Germinal center (tissue), 1 donor: Measurements from ENCODE around the gene FETUB.
"Not testable (repeated sequence)": the region's sequence is repeated elsewhere in the genome, so short reads cannot be mapped to it uniquely, and the experiment has no call there.

ENCODE experiments used
- DNase-seq: peaks from one replicate; pipeline ENCODE4 v3.0.0; 2012; ENCODE audit warnings: mixed read lengths, low spot score

The FETUB gene

GRCh38 chr3:186679151-186679550, 39.0 kb downstream of the FETUB start:
- no peak for DNase-seq

- DNase-seq: no peak
These were observed 40.7 kb downstream of the FETUB start for GRCh38 chr3:186680869-186681268.

GRCh38 chr3:186682812-186683211, 42.6 kb downstream of the FETUB start:
- no peak for DNase-seq

GRCh38 chr3:186683979-186684378, 43.8 kb downstream of the FETUB start:
- no peak for DNase-seq

GRCh38 chr3:186686475-186686874, 46.3 kb downstream of the FETUB start:
- not testable (repeated sequence) for DNase-seq

GRCh38 chr3:186687120-186687651, 47.0 kb downstream of the FETUB start:
- no peak for DNase-seq

GRCh38 chr3:186690304-186690703, 50.1 kb downstream of the FETUB start:
- DNase-seq: not testable (repeated sequence)

DNA sequence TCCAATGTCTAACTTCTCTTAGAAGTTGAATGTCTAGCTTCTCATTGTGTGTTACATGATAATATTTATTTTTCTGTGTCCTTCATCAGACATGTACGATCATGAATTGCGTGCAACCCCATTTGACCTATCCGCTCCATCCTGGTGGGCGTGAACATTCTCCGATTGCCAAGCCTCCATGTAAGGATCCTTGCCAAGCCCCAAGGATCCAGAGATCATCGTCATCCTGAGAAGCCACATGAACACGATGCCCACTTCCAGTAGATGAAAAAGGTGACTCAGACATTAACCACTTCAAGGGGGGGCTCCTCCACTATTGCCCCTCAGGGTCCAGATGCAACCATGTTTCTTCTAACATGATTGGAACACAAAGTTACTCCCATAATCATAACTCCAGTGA, 51.5 kb downstream of the FETUB start:
- DNase-seq: no peak

DNA sequence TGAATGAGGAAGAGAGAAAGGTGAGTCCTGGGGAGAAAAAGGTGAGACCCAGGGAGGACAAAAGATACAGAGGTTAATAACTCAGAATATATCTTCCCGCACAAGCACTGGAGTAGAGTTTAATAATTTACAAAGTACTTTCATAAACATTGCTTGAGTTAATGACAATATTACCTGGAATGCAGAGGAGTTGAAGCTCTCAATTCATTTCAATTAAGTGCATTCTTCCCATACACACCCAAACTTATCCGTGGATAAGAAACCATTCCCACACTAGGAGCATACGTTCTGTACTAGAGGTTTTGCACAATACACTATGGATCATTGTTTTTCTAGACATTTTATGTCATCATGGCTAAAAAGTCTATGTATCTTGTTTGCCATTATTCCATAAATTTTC, 53.6 kb downstream of the FETUB start:
- DNase-seq: no peak

GRCh38 chr3:186694288-186695032, 54.3 kb downstream of the FETUB start:
- no peak for DNase-seq

DNA sequence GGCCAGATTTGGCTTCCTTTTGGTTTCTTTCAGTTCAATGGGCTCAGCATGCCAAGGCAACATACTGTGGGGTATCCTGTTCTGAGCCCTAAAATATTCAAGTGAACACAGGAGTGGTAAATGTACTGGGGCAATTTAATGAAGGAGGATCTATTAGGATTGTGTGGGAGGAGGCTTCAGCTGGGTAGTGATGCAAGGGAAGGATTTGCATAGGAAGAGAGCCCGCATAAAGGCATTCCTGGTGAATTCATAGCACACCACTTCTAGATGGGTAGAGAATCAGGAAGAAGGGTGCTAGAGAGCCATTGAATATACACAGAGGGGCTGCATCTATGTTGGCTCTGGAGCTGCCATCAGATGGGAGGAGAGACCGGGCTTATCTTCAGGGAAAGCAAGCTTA, 56.3 kb downstream of the FETUB start:
- DNase-seq: no peak

GRCh38 chr3:186697510-186697909, 57.3 kb downstream of the FETUB start:
- DNase-seq: no peak

DNA sequence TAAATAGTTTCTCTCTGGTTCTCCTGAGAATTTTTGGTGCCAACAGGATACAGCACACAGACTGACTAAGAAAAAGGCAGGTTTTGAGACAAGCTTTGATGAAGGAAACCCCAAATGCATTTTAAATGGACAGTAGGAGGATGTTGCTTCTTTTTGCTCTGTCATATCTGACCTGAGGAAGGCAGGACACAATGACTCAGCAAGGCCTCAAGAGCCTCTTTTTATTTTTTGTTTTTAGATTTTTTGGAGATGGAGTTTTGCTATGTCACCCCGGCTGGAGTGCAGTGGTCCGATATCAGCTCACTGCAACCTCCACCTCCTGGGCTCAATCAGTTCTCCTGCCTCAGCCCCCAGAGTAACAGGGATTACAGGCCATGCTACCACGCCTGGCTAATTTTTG, 60.1 kb downstream of the FETUB start:
- DNase-seq: no peak

DNA sequence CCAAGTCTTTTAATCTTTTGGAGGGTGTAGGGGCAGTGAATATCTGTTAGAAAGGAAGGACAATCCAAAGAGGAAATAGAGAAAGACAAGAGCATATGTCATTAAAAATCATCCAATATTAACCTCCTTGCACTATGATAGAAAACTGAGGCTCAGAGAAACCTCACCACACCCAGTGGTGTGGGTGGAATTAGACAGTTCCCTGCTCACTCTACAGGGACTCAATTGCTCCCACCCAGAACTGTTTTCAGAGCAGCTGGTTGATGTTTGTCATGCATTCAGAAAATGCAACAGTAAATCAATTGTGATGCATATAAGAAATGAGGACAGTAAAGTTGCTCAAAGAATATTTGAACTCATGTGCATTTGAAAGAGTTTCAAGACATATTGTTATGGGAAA, 62.3 kb downstream of the FETUB start:
- DNase-seq: not testable (repeated sequence)
